ENCODE data around the gene SPAG6.

The SPAG6 gene

GRCh38 chr10:22437620-22438588, 92.6 kb downstream of the SPAG6 start:
- no peak for DNase-seq

- no peak for DNase-seq
These were observed 93.4 kb downstream of the SPAG6 start for GRCh38 chr10:22438711-22439110.

- DNase-seq: no peak
These were observed 96.8 kb downstream of the SPAG6 start for GRCh38 chr10:22442063-22442462.

- DNase-seq: no peak
These were observed 97.2 kb downstream of the SPAG6 start for GRCh38 chr10:22442468-22442867.

- DNase-seq: no peak
These were observed 98.0 kb downstream of the SPAG6 start for GRCh38 chr10:22443175-22443901.

GRCh38 chr10:22444219-22444788, 99.0 kb downstream of the SPAG6 start:
- DNase-seq: no peak

- DNase-seq: no peak
These were observed 100.2 kb downstream of the SPAG6 start for GRCh38 chr10:22445495-22445894.

- no peak for DNase-seq
These were observed 101.8 kb downstream of the SPAG6 start for GRCh38 chr10:22447068-22447467.

- DNase-seq: no peak
These were observed 106.0 kb downstream of the SPAG6 start for GRCh38 chr10:22451346-22451745.

- DNase-seq: no peak
These were observed 108.0 kb downstream of the SPAG6 start for GRCh38 chr10:22453320-22453719.

GRCh38 chr10:22453948-22454591, 108.8 kb downstream of the SPAG6 start:
- DNase-seq: no peak

- DNase-seq: no peak
These were observed 109.3 kb downstream of the SPAG6 start for GRCh38 chr10:22454634-22455033.

GRCh38 chr10:22455068-22455857, 110.0 kb downstream of the SPAG6 start:
- no peak for DNase-seq

GRCh38 chr10:22456486-22456885, 111.2 kb downstream of the SPAG6 start:
- DNase-seq: no peak

GRCh38 chr10:22458272-22459038, 113.2 kb downstream of the SPAG6 start:
- no peak for DNase-seq

- DNase-seq: no peak
These were observed 114.2 kb downstream of the SPAG6 start for GRCh38 chr10:22459496-22459895.

GRCh38 chr10:22460101-22460500, 114.8 kb downstream of the SPAG6 start:
- DNase-seq: no peak

- no peak for DNase-seq
These were observed 115.5 kb downstream of the SPAG6 start for GRCh38 chr10:22460531-22461403.

GRCh38 chr10:22461891-22462290, 116.6 kb downstream of the SPAG6 start:
- DNase-seq: no peak

GRCh38 chr10:22463255-22463654, 118.0 kb downstream of the SPAG6 start:
- DNase-seq: no peak
